KMS-11 (cell line): ENCODE data around the gene FBXL4.

ENCODE experiments used
- H2AFZ ChIP-seq: fragments of 200-600 bp; sonication (generic); 2 replicates; pipeline ENCODE4 v1.6.1; 2016; ENCODE audit warnings: antibody characterized with exemption, mixed run types, low read depth
- H3K27ac ChIP-seq: fragments of 200-600 bp; sonication (generic); 2 replicates; pipeline ENCODE4 v1.6.1; 2016; ENCODE audit warnings: mild to moderate bottlenecking, mixed run types
- H3K27me3 ChIP-seq: fragments of 200-600 bp; sonication (generic); 2 replicates; pipeline ENCODE4 v1.6.1; 2017; ENCODE audit warnings: mild to moderate bottlenecking, low read depth, mixed run types, moderate library complexity; ENCODE audit not compliant: insufficient read depth
- H3K36me3 ChIP-seq: fragments of 200-600 bp; sonication (generic); 2 replicates; pipeline ENCODE4 v1.6.1; 2017; ENCODE audit warnings: mild to moderate bottlenecking, mixed run types; ENCODE audit not compliant: insufficient read depth
- H3K4me1 ChIP-seq: fragments of 200-600 bp; sonication (generic); 2 replicates; pipeline ENCODE4 v1.6.1; 2016; ENCODE audit warnings: mild to moderate bottlenecking, low read depth, mixed run types; ENCODE audit not compliant: poor library complexity, severe bottlenecking
- H3K4me2 ChIP-seq: fragments of 200-600 bp; sonication (generic); 2 replicates; pipeline ENCODE4 v1.7.0; 2016; ENCODE audit warnings: mild to moderate bottlenecking, mixed run types
- H3K4me3 ChIP-seq: fragments of 200-600 bp; sonication (generic); IDR thresholded peaks from 2 replicates; pipeline ENCODE4 v1.6.1; 2017; ENCODE audit warnings: low read depth, low read length, mixed read lengths; ENCODE audit not compliant: insufficient read depth
- H3K79me2 ChIP-seq: fragments of 200-600 bp; sonication (generic); 2 replicates; pipeline ENCODE4 v1.6.1; 2016; ENCODE audit warnings: low read depth, mixed run types; ENCODE audit not compliant: insufficient read depth
- H3K9ac ChIP-seq: fragments of 200-600 bp; sonication (generic); 2 replicates; pipeline ENCODE4 v1.6.1; 2016; ENCODE audit warnings: mild to moderate bottlenecking, mixed run types
- H4K20me1 ChIP-seq: fragments of 200-600 bp; sonication (generic); 2 replicates; pipeline ENCODE4 v1.6.1; 2016; ENCODE audit warnings: mild to moderate bottlenecking, mixed run types; ENCODE audit not compliant: insufficient read depth
- TF ChIP-seq, protein P1 (sequence below): fragments of 200-600 bp; sonication (generic); conservative IDR thresholded peaks from 2 replicates; pipeline ENCODE4 v1.6.1; 2017; ENCODE audit warnings: low read depth, mild to moderate bottlenecking, antibody characterized with exemption, low read length, moderate library complexity, mixed read lengths

Gene FBXL4

DNA sequence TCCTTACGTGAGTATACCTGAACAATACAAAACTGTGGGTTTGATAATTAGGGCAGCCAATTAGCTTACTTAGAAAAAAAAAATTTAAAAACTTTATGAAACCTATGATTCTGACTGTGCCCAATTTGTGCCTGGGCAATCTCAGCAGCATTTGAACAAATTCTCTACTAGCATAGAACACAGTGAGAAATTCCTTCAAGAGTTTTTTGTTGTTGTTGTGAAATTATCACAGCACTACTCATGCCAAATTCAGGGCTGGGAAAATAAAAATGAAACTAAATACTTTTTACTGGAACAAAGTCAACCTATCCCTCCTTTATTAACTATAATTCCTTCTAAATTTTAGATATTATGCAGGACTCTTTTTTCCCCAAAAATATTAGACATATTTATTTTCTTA is 70.5 kb downstream of the FBXL4 start:
- TF ChIP-seq, protein P1, sequence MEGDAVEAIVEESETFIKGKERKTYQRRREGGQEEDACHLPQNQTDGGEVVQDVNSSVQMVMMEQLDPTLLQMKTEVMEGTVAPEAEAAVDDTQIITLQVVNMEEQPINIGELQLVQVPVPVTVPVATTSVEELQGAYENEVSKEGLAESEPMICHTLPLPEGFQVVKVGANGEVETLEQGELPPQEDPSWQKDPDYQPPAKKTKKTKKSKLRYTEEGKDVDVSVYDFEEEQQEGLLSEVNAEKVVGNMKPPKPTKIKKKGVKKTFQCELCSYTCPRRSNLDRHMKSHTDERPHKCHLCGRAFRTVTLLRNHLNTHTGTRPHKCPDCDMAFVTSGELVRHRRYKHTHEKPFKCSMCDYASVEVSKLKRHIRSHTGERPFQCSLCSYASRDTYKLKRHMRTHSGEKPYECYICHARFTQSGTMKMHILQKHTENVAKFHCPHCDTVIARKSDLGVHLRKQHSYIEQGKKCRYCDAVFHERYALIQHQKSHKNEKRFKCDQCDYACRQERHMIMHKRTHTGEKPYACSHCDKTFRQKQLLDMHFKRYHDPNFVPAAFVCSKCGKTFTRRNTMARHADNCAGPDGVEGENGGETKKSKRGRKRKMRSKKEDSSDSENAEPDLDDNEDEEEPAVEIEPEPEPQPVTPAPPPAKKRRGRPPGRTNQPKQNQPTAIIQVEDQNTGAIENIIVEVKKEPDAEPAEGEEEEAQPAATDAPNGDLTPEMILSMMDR: no peak
- no peak overlapping the region for H3K27ac ChIP-seq

DNA sequence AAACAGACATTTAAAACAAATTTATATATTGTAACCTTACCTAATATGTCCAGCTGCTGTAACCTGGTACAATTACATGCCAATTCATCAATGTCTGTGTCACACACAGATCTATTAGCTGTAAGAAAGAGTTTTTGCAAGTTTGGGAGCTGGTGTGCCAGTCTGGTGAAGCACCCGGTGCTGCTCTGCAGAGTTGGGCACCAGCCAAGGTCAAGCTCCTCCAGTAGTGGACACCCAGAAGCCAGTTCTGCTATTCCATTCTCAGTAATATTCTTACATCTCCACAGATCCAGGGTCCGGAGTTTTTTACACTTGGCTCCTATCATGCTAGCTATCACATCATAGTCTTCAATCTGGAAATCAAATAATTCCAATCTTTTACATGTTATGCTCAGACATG is 72.4 kb downstream of the FBXL4 start:
- Histone ChIP-seq H3K4me2 (no peak overlapping the region), H2AFZ (no peak overlapping the region), H3K79me2 (no peaks in the 10 kb centered on the region), H3K27ac (no peak overlapping the region), H3K36me3 (no peaks in the 10 kb centered on the region), H3K9ac (no peak overlapping the region), H3K4me3 (no peak overlapping the region), H3K27me3 (no peaks in the 10 kb centered on the region), H3K4me1 (peaks cover 4% of the 10 kb centered on the region), H4K20me1 (no peaks in the 10 kb centered on the region)
- TF ChIP-seq, protein P1: no peak

More for the DNA sequence above, 70.5 kb downstream of the FBXL4 start:
- H3K36me3 ChIP-seq: no peaks in the 10 kb centered on the region
- H3K9ac ChIP-seq: no peak overlapping the region
- H3K4me3 ChIP-seq: no peak overlapping the region
- no peak overlapping the region for H3K4me2 ChIP-seq
- H3K79me2 ChIP-seq: no peaks in the 10 kb centered on the region
- no peaks in the 10 kb centered on the region for H4K20me1 ChIP-seq
- no peak overlapping the region for H2AFZ ChIP-seq
- no peaks in the 10 kb centered on the region for H3K27me3 ChIP-seq
- peaks cover 20% of the 10 kb centered on the region for H3K4me1 ChIP-seq

DNA sequence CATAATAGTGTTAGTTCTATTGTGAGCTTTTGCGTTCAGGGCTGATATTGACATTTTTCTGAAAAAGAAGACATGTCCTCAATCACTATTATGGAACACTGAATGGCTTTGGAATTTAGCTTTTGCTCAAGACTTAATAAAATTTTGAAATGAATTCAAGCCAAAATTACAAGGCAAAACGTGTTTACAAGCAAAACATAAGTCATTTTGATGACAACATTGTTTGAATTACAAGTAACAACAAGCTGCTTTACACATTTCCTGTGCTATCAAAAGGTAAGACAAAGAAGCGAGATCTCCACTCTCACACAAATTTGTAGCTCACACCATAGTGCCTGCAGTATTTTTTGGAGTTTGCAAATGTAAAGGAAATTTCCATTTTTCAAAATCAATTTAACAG is 75.9 kb downstream of the FBXL4 start:
- H3K9ac ChIP-seq: no peak overlapping the region
- no peaks in the 10 kb centered on the region for H3K27me3 ChIP-seq
- no peaks in the 10 kb centered on the region for H3K4me1 ChIP-seq
- no peak overlapping the region for H3K4me2 ChIP-seq
- H4K20me1 ChIP-seq: no peaks in the 10 kb centered on the region
- TF ChIP-seq, protein P1: no peak
- no peak overlapping the region for H2AFZ ChIP-seq
- H3K36me3 ChIP-seq: no peaks in the 10 kb centered on the region
- no peak overlapping the region for H3K27ac ChIP-seq
- H3K4me3 ChIP-seq: no peak overlapping the region
- no peaks in the 10 kb centered on the region for H3K79me2 ChIP-seq

DNA sequence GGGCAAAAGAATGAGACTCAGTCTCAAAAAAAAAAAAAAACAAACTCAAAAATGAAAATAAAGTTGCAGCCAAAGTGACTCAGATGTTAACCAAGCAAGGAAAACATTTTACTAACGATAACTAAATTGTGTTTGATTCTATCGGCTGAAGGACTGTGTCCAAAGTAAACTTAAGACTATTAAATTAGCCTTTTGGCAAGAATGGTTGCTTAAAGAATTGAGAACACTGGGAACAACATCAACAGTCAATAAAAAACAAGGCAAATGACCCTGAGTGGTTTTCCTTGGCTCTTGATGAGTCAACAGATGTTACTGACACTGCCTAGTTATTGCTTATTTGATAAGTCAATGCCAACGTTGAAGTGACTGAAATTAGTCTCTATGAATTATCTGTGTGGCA is 76.7 kb downstream of the FBXL4 start:
- no peak overlapping the region for H3K9ac ChIP-seq
- H3K27me3 ChIP-seq: no peaks in the 10 kb centered on the region
- H3K4me1 ChIP-seq: no peaks in the 10 kb centered on the region
- TF ChIP-seq, protein P1: no peak
- H3K4me2 ChIP-seq: no peak overlapping the region
- H2AFZ ChIP-seq: no peak overlapping the region
- H3K36me3 ChIP-seq: no peaks in the 10 kb centered on the region
- H3K4me3 ChIP-seq: no peak overlapping the region
- no peak overlapping the region for H3K27ac ChIP-seq
- no peaks in the 10 kb centered on the region for H4K20me1 ChIP-seq
- no peaks in the 10 kb centered on the region for H3K79me2 ChIP-seq
